Ishikawa (cell line): ENCODE data around the gene PROK1.

Experiments used
- CEBPB ChIP-seq: IDR thresholded peaks from 2 replicates; pipeline ENCODE4 v1.6.1; 2012
- CREB1 ChIP-seq: IDR thresholded peaks from 2 replicates; pipeline ENCODE4 v1.6.1; 2012; ENCODE audit warnings: low read depth
- EGR1 ChIP-seq: IDR thresholded peaks from 2 replicates; pipeline ENCODE4 v1.6.1; 2012
- EP300 ChIP-seq: IDR thresholded peaks from 2 replicates; pipeline ENCODE4 v1.6.1; 2012; ENCODE audit warnings: borderline replicate concordance
- FOXM1 ChIP-seq: IDR thresholded peaks from 2 replicates; pipeline ENCODE4 v1.6.1; 2012; ENCODE audit warnings: low read depth, borderline replicate concordance
- NFIC ChIP-seq: IDR thresholded peaks from 2 replicates; pipeline ENCODE4 v1.6.1; 2012
- RAD21 ChIP-seq: IDR thresholded peaks from 2 replicates; pipeline ENCODE4 v1.6.1; 2012; ENCODE audit warnings: low read depth
- TAF1 ChIP-seq: IDR thresholded peaks from 2 replicates; pipeline ENCODE4 v1.6.1; 2012; ENCODE audit warnings: low read depth, mild to moderate bottlenecking
- TCF12 ChIP-seq: IDR thresholded peaks from 2 replicates; pipeline ENCODE4 v1.6.1; 2012; ENCODE audit warnings: low read depth
- TEAD4 ChIP-seq: IDR thresholded peaks from 2 replicates; pipeline ENCODE4 v1.6.1; 2012
- YY1 ChIP-seq: IDR thresholded peaks from 2 replicates; pipeline ENCODE4 v1.6.1; 2012; ENCODE audit warnings: low read depth
- ZBTB7A ChIP-seq: IDR thresholded peaks from 2 replicates; pipeline ENCODE4 v1.6.1; 2012; ENCODE audit warnings: low read depth
- TF ChIP-seq, protein P1 (sequence below): IDR thresholded peaks from 2 replicates; pipeline ENCODE4 v1.6.1; 2012; ENCODE audit warnings: low read depth, mild to moderate bottlenecking
- TF ChIP-seq, protein P2 (sequence below): IDR thresholded peaks from 2 replicates; pipeline ENCODE4 v1.6.1; 2012
- TF ChIP-seq, protein P3 (sequence below): IDR thresholded peaks from 2 replicates; pipeline ENCODE4 v1.6.1; 2012

Gene PROK1

GRCh38 chr1:110485725-110486124 lies 34.8 kb downstream of the PROK1 start:
- TF ChIP-seq ZBTB7A, result no peak
- TF ChIP-seq EP300, result no peak
- TF ChIP-seq EGR1, result no peak
- no peak for TF ChIP-seq TAF1
- TF ChIP-seq TEAD4, result no peak
- TF ChIP-seq NFIC, result no peak
- TF ChIP-seq, protein P1, sequence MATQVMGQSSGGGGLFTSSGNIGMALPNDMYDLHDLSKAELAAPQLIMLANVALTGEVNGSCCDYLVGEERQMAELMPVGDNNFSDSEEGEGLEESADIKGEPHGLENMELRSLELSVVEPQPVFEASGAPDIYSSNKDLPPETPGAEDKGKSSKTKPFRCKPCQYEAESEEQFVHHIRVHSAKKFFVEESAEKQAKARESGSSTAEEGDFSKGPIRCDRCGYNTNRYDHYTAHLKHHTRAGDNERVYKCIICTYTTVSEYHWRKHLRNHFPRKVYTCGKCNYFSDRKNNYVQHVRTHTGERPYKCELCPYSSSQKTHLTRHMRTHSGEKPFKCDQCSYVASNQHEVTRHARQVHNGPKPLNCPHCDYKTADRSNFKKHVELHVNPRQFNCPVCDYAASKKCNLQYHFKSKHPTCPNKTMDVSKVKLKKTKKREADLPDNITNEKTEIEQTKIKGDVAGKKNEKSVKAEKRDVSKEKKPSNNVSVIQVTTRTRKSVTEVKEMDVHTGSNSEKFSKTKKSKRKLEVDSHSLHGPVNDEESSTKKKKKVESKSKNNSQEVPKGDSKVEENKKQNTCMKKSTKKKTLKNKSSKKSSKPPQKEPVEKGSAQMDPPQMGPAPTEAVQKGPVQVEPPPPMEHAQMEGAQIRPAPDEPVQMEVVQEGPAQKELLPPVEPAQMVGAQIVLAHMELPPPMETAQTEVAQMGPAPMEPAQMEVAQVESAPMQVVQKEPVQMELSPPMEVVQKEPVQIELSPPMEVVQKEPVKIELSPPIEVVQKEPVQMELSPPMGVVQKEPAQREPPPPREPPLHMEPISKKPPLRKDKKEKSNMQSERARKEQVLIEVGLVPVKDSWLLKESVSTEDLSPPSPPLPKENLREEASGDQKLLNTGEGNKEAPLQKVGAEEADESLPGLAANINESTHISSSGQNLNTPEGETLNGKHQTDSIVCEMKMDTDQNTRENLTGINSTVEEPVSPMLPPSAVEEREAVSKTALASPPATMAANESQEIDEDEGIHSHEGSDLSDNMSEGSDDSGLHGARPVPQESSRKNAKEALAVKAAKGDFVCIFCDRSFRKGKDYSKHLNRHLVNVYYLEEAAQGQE, result no peak
- no peak for TF ChIP-seq CREB1

- TF ChIP-seq, protein P2, sequence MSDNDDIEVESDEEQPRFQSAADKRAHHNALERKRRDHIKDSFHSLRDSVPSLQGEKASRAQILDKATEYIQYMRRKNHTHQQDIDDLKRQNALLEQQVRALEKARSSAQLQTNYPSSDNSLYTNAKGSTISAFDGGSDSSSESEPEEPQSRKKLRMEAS, result no peak
- TF ChIP-seq CEBPB (no peak), YY1 (no peak), TAF1 (no peak), TCF12 (no peak), NFIC (no peak), CREB1 (no peak), EGR1 (no peak), ZBTB7A (no peak), EP300 (no peak), RAD21 (no peak)
- TF ChIP-seq, protein P3, sequence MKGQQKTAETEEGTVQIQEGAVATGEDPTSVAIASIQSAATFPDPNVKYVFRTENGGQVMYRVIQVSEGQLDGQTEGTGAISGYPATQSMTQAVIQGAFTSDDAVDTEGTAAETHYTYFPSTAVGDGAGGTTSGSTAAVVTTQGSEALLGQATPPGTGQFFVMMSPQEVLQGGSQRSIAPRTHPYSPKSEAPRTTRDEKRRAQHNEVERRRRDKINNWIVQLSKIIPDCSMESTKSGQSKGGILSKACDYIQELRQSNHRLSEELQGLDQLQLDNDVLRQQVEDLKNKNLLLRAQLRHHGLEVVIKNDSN, result no peak
- TF ChIP-seq, protein P1, result no peak
Measured at GRCh38 chr1:110487726-110488125, 36.8 kb downstream of the PROK1 start.

- TF ChIP-seq YY1, result no peak
- no peak for TF ChIP-seq TAF1
- TF ChIP-seq, protein P2, result no peak
- TF ChIP-seq, protein P1, result no peak
- no peak for TF ChIP-seq ZBTB7A
- no peak for TF ChIP-seq CREB1
- TF ChIP-seq FOXM1, result no peak
- TF ChIP-seq EGR1, result no peak
Measured at GRCh38 chr1:110488161-110488560, 37.2 kb downstream of the PROK1 start.

GRCh38 chr1:110488867-110489266 lies 37.9 kb downstream of the PROK1 start:
- TF ChIP-seq TAF1, result no peak
- TF ChIP-seq TCF12, result no peak
- no peak for TF ChIP-seq EP300
- TF ChIP-seq, protein P3, result no peak
- no peak for TF ChIP-seq CREB1
- TF ChIP-seq TEAD4, result no peak
- no peak for TF ChIP-seq CEBPB
- TF ChIP-seq YY1, result no peak
- TF ChIP-seq FOXM1, result no peak
- TF ChIP-seq ZBTB7A, result no peak
- TF ChIP-seq NFIC, result no peak

- no peak for TF ChIP-seq EP300
Measured at GRCh38 chr1:110489406-110489805, 38.5 kb downstream of the PROK1 start.
